NCI-H774 (cell line): Measurements from ENCODE around the gene LPAR3.
"Not testable (repeated sequence)": the region's sequence is repeated elsewhere in the genome, so short reads cannot be mapped to it uniquely, and the experiment has no call there.

ENCODE experiments used
- DNase-seq: peaks from one replicate; lab custom pipeline; 2025; lab: John Stamatoyannopoulos, UW

LPAR3 gene

GRCh38 chr1:84892705-84893618 is at the start of gene LPAR3:
LPAR3 (minus strand) TSS chr1:84893206; CDS start chr1:84866120, 27,086 bp downstream.
- DNase-seq, result peak; percentile 3

GRCh38 chr1:84941843-84942242 is 48.8 kb upstream of the LPAR3 start:
- DNase-seq, result no peak

GRCh38 chr1:84940481-84940880 is 47.5 kb upstream of the LPAR3 start:
- no peak for DNase-seq

- DNase-seq, result no peak
Measured at GRCh38 chr1:84939761-84940160, 46.8 kb upstream of the LPAR3 start.

GRCh38 chr1:84939151-84939550 is 46.1 kb upstream of the LPAR3 start:
- no peak for DNase-seq

GRCh38 chr1:84936116-84936810 is 43.3 kb upstream of the LPAR3 start:
- peak; percentile 69 for DNase-seq

GRCh38 chr1:84933011-84933611 is 40.1 kb upstream of the LPAR3 start:
- no peak for DNase-seq

- no peak for DNase-seq
Measured at GRCh38 chr1:84930831-84931230, 37.8 kb upstream of the LPAR3 start.

- DNase-seq, result no peak
Measured at GRCh38 chr1:84930329-84930728, 37.3 kb upstream of the LPAR3 start.

- no peak for DNase-seq
Measured at GRCh38 chr1:84929581-84929980, 36.6 kb upstream of the LPAR3 start.

GRCh38 chr1:84928979-84929378 is 36.0 kb upstream of the LPAR3 start:
- DNase-seq, result no peak

- DNase-seq, result no peak
Measured at GRCh38 chr1:84923317-84923716, 30.3 kb upstream of the LPAR3 start.

- DNase-seq, result no peak
Measured at GRCh38 chr1:84920159-84920558, 27.2 kb upstream of the LPAR3 start.

GRCh38 chr1:84919461-84919970 is 26.5 kb upstream of the LPAR3 start:
- DNase-seq, result no peak

GRCh38 chr1:84918726-84919336 is 25.8 kb upstream of the LPAR3 start:
- DNase-seq, result no peak

- DNase-seq, result no peak
Measured at GRCh38 chr1:84916897-84917296, 23.9 kb upstream of the LPAR3 start.

- no peak for DNase-seq
Measured at GRCh38 chr1:84913555-84913892, 20.5 kb upstream of the LPAR3 start.

- DNase-seq, result no peak
Measured at GRCh38 chr1:84912726-84913554, 19.9 kb upstream of the LPAR3 start.

- DNase-seq, result not testable (repeated sequence)
Measured at GRCh38 chr1:84908746-84909464, 15.9 kb upstream of the LPAR3 start.

- DNase-seq, result no peak
Measured at GRCh38 chr1:84907095-84907827, 14.3 kb upstream of the LPAR3 start.
